ENCODE results near the gene CAND2.

Gene CAND2

DNA sequence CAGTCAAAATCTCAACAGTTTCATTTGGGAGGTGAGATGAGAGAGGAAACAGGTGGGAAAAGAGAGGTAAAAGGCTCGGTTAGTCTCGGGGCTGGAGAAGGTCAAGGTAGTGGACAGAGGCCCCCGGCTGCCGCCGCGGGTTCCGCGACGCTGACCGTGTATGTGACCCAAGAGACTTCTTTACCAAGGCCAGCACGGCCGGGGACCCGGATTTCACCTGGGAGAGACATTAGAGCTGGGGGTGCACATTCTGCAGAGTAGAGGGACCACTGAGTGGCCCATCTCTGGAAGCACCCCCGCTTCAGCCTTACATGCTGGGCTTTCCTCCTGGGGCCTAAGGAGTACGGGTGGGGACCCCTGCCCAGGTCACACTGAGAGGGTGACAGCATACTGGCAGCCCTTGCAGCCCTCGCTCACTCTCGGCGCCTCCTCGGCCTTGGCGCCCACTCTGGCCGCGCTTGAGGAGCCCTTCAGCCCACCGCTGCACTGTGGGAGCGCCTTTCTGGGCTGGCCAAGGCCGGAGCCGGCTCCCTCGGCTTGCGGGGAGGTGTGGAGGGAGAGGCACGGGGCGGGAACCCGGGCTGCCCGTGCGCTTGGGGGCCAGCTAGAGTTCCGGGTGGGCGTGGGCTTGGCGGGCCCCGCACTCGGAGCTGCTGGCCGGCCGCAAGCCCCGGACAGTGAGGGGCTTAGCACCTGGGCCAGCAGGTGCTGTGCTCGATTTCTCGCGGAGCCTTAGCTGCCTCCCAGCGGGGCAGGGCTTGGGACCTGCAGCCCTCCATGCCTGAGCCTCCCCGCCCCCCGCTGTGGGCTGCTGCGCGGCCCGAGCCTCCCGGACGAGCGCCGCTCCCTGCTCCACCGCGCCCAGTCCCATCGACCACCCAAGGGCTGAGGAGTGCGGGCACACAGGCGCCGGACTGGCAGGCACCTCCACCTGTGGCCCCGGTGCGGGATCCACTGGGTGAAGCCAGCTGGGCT, 86.1 kb downstream of the CAND2 start:
- no peak for DNase-seq (ENCODE audit: low read depth)
- TF ChIP-seq, protein P1, sequence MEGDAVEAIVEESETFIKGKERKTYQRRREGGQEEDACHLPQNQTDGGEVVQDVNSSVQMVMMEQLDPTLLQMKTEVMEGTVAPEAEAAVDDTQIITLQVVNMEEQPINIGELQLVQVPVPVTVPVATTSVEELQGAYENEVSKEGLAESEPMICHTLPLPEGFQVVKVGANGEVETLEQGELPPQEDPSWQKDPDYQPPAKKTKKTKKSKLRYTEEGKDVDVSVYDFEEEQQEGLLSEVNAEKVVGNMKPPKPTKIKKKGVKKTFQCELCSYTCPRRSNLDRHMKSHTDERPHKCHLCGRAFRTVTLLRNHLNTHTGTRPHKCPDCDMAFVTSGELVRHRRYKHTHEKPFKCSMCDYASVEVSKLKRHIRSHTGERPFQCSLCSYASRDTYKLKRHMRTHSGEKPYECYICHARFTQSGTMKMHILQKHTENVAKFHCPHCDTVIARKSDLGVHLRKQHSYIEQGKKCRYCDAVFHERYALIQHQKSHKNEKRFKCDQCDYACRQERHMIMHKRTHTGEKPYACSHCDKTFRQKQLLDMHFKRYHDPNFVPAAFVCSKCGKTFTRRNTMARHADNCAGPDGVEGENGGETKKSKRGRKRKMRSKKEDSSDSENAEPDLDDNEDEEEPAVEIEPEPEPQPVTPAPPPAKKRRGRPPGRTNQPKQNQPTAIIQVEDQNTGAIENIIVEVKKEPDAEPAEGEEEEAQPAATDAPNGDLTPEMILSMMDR (IDR thresholded peaks at IDR 0.05; ENCODE audit: insufficient read depth, low read depth, low read length, missing control alignments): no peak
- H3K4me3 ChIP-seq (ENCODE audit: low read depth, low read length): no peak overlapping the region

DNA sequence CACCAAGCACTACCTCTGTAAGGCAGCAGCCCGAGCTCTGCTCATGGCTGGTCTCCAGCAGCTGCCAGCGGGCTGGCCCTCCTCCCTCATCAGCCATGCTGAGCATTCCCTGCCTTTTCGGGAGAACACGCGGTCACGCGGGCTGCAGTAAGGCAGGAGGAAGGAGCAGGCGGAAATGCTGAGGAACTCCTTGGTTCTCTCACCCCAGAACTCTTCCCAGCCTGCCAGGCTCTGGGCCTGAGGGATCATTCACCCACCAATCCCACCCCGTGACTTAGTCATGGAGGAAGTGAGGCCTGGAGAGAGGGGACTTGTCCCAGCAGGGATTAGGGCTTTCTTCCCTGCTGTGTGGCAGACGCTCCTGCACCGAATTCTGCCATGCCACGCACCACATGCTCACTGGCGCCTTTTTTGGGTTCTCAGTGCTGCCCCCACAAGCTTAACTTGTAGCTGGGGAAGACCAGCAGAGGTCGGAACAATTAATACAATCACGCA, 87.8 kb downstream of the CAND2 start:
- no peak for DNase-seq (ENCODE audit: low read depth)
- TF ChIP-seq, protein P1 (IDR thresholded peaks at IDR 0.05; ENCODE audit: insufficient read depth, low read depth, low read length, missing control alignments): no peak
- no peak overlapping the region for H3K4me3 ChIP-seq (ENCODE audit: low read depth, low read length)
